NCI-H2081 (cell line): Measurements from ENCODE around the gene DNLZ.

Experiments used
- DNase-seq, 2 experiments: peaks; one replicate each; lab custom pipeline; 2025; lab: John Stamatoyannopoulos, UW

DNLZ gene

GRCh38 chr9:136396219-136396515, 32.6 kb upstream of the DNLZ start:
- no peak for DNase-seq

- DNase-seq, result no peak
These were observed 32.0 kb upstream of the DNLZ start for GRCh38 chr9:136395345-136396218.

- no peak for DNase-seq
These were observed 31.4 kb upstream of the DNLZ start for GRCh38 chr9:136395020-136395340.

GRCh38 chr9:136394312-136395019, 30.9 kb upstream of the DNLZ start:
- DNase-seq, result no peak

- DNase-seq, result no peak
These were observed 30.0 kb upstream of the DNLZ start for GRCh38 chr9:136393531-136393930.

- DNase-seq, result no peak
These were observed 29.2 kb upstream of the DNLZ start for GRCh38 chr9:136392538-136393449.

GRCh38 chr9:136391737-136392537, 28.4 kb upstream of the DNLZ start:
- no peak for DNase-seq

GRCh38 chr9:136389396-136389795, 25.9 kb upstream of the DNLZ start:
- DNase-seq, result no peak

GRCh38 chr9:136387217-136387616, 23.7 kb upstream of the DNLZ start:
- no peak for DNase-seq

- no peak for DNase-seq
These were observed 22.5 kb upstream of the DNLZ start for GRCh38 chr9:136386018-136386417.

GRCh38 chr9:136385015-136385414, 21.5 kb upstream of the DNLZ start:
- no peak for DNase-seq

GRCh38 chr9:136383436-136383835, 19.9 kb upstream of the DNLZ start:
- no peak for DNase-seq

- no peak for DNase-seq
These were observed 18.5 kb upstream of the DNLZ start for GRCh38 chr9:136381966-136382513.

- DNase-seq, result no peak
These were observed 17.8 kb upstream of the DNLZ start for GRCh38 chr9:136381311-136381710.

GRCh38 chr9:136380381-136380780, 16.8 kb upstream of the DNLZ start:
- DNase-seq, result no peak

GRCh38 chr9:136379891-136380290, 16.3 kb upstream of the DNLZ start:
- no peak for DNase-seq

- no peak for DNase-seq
These were observed 15.9 kb upstream of the DNLZ start for GRCh38 chr9:136379401-136379800.

GRCh38 chr9:136379003-136379287, 15.4 kb upstream of the DNLZ start:
- DNase-seq, result no peak

GRCh38 chr9:136378170-136379002, 14.8 kb upstream of the DNLZ start:
- DNase-seq, result no peak

- DNase-seq, result no peak
These were observed 14.0 kb upstream of the DNLZ start for GRCh38 chr9:136377341-136378169.
